ENCODE data around the gene SLC38A10. TPM values are rescaled to one million over a fixed set of nuclear protein-coding genes. Genes with fewer than 3 reads are reported as not detected.

The SLC38A10 gene
- total and polyA plus RNA-seq, 10 of the 15 experiments (the other 5 are each of a cell fraction or from before 2014, with no cell fraction given): 0.52 to 67.9 (median 22.1) TPM

DNA sequence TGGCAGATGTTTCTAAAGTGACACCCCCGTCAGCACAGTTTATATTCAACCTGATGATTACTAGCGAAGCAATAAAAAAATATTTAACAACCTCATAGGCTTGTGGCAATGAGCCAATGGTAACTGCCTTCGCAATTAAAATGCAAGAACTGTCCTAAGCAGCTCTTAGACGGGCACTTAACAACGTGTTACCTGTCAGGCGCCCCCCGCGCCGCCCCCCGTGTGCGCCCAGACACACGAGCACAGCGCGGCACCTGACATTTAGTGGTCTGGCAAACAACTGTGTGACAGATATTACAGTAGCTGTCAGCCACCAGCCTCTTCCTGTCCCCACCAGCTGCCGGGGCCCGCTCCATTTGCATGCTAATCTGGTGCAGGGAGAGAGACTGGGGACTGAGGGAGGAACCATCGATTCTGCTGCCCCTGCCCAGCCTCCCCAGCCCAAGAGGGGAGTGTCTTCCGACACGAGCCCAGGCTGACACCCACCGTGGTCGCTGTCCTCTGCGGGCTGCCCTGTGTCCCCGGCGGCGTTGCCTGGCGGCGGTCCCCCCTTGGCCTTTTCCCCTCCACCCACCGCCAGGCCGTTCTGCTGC, 43.3 kb downstream of the SLC38A10 start (continued):
- TF ChIP-seq, protein P1, sequence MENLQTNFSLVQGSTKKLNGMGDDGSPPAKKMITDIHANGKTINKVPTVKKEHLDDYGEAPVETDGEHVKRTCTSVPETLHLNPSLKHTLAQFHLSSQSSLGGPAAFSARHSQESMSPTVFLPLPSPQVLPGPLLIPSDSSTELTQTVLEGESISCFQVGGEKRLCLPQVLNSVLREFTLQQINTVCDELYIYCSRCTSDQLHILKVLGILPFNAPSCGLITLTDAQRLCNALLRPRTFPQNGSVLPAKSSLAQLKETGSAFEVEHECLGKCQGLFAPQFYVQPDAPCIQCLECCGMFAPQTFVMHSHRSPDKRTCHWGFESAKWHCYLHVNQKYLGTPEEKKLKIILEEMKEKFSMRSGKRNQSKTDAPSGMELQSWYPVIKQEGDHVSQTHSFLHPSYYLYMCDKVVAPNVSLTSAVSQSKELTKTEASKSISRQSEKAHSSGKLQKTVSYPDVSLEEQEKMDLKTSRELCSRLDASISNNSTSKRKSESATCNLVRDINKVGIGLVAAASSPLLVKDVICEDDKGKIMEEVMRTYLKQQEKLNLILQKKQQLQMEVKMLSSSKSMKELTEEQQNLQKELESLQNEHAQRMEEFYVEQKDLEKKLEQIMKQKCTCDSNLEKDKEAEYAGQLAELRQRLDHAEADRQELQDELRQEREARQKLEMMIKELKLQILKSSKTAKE (IDR thresholded peaks at IDR 0.05; ENCODE audit: low read depth, poor library complexity, severe bottlenecking): no peak

DNA sequence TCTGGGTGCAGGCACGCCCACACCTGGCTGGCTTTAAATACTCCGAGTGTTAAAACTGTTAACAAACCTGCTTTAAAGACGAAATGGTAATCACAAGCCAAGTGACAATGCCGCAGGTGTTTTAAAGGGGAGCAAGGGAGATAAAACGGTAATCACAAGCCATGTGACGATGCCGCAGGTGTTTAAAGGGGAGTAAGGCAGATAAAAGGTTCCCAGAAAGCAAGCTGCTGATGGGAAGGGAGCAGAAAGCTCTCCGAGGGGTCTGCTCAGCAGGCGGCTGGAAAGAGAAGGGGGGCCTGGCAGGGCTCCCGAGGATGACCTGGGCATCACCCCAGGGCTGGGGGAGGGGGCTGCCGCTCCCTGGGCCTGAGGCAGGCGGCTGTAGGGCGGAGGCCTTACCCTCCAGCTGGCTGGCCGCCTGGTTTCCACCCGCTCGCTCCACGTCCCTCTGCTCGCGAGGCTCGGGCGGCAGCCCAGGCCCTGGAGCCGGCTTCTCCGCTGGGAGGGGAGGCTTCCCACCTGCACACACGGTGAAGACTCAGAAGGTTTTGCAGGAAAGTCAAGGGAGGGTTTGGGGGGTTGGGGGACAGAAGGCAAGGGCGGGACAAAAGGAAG, 43.9 kb downstream of the SLC38A10 start:
- H3K4me3 ChIP-seq: no peak overlapping the region
- H3K79me2 ChIP-seq (ENCODE audit: control insufficient read depth, insufficient read depth, low read length): no peaks in the 10 kb centered on the region
- DNase-seq (ENCODE audit: low read depth, low spot score) (no peak), FAIRE-seq (no peak), ATAC-seq (no peak)
- in situ Hi-C loops (cut with MboI) (no loop called here), intact Hi-C loops (cut with micrococcal nuclease; ENCODE audit: unreplicated experiment) (loop anchor here (5.0 to 10.0 kb wide), 2 partner anchors 264 to 351 kb away; partner anchors contain the start of gene ACTG1)
- ChIA-PET RAD21 (ENCODE audit: unreplicated experiment) (no interaction called here), CTCF (interaction anchor here (1.6 kb wide), 1 partner anchor 233 kb away, joined by 6 read pairs; no protein-coding TSS in a partner anchor), SMC1A (ENCODE audit: uncharacterized antibody, unreplicated experiment) (no interaction called here), POLR2A (no interaction called here)
- BruUV-seq (replicated peaks): no TSS peak
- H3K4me2 ChIP-seq (ENCODE audit: control insufficient read depth, insufficient read depth): no peak overlapping the region
- H3K4me1 ChIP-seq (ENCODE audit: control insufficient read depth, insufficient read depth, low read length): no peaks in the 10 kb centered on the region
- H3K27me3 ChIP-seq (replicated peaks in 1 of 2; ENCODE audit: control insufficient read depth in 2 of 2, insufficient read depth in 2 of 2, low read length in 1 of 2): no peaks in the 10 kb centered on the region
- no peaks in the 10 kb centered on the region for H4K20me1 ChIP-seq (ENCODE audit: control insufficient read depth, insufficient read depth)
- peaks cover 2% of the 10 kb centered on the region in 2 experiments; a peak in 3 of 4 replicates for H3K36me3 ChIP-seq (ENCODE audit: control insufficient read depth in 2 of 2, insufficient read depth in 2 of 2, low read length in 1 of 2)
- no peaks in the 10 kb centered on the region for H3K9me3 ChIP-seq (replicated peaks; ENCODE audit: control insufficient read depth, insufficient read depth, low read length)
- no peak overlapping the region for H3K27ac ChIP-seq (ENCODE audit: control insufficient read depth, insufficient read depth)
- H2AFZ ChIP-seq (ENCODE audit: control insufficient read depth, low read depth, low read length): no peak overlapping the region
- WGBS (ENCODE audit: insufficient coverage, insufficient replicate concordance, low lambda C conversion rate, missing lambda C conversion rate): 70% methylated on average over 24 of the region's 25 CpGs
- no peak overlapping the region for H3K9ac ChIP-seq (ENCODE audit: control insufficient read depth, insufficient read depth, low read length)
- TF ChIP-seq POLR2AphosphoS2 (IDR thresholded peaks at IDR 0.05; ENCODE audit: low read depth, low read length): no peak
- TF ChIP-seq, protein P2, sequence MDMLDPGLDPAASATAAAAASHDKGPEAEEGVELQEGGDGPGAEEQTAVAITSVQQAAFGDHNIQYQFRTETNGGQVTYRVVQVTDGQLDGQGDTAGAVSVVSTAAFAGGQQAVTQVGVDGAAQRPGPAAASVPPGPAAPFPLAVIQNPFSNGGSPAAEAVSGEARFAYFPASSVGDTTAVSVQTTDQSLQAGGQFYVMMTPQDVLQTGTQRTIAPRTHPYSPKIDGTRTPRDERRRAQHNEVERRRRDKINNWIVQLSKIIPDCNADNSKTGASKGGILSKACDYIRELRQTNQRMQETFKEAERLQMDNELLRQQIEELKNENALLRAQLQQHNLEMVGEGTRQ (IDR thresholded peaks at IDR 0.05; ENCODE audit: borderline replicate concordance, low read depth, low read length): no peak
- no peak for TF ChIP-seq ZNF217 (IDR thresholded peaks at IDR 0.05)
- TF ChIP-seq, protein P3, sequence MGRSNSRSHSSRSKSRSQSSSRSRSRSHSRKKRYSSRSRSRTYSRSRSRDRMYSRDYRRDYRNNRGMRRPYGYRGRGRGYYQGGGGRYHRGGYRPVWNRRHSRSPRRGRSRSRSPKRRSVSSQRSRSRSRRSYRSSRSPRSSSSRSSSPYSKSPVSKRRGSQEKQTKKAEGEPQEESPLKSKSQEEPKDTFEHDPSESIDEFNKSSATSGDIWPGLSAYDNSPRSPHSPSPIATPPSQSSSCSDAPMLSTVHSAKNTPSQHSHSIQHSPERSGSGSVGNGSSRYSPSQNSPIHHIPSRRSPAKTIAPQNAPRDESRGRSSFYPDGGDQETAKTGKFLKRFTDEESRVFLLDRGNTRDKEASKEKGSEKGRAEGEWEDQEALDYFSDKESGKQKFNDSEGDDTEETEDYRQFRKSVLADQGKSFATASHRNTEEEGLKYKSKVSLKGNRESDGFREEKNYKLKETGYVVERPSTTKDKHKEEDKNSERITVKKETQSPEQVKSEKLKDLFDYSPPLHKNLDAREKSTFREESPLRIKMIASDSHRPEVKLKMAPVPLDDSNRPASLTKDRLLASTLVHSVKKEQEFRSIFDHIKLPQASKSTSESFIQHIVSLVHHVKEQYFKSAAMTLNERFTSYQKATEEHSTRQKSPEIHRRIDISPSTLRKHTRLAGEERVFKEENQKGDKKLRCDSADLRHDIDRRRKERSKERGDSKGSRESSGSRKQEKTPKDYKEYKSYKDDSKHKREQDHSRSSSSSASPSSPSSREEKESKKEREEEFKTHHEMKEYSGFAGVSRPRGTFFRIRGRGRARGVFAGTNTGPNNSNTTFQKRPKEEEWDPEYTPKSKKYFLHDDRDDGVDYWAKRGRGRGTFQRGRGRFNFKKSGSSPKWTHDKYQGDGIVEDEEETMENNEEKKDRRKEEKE (IDR thresholded peaks at IDR 0.05): no peak
- TF ChIP-seq, protein P4, sequence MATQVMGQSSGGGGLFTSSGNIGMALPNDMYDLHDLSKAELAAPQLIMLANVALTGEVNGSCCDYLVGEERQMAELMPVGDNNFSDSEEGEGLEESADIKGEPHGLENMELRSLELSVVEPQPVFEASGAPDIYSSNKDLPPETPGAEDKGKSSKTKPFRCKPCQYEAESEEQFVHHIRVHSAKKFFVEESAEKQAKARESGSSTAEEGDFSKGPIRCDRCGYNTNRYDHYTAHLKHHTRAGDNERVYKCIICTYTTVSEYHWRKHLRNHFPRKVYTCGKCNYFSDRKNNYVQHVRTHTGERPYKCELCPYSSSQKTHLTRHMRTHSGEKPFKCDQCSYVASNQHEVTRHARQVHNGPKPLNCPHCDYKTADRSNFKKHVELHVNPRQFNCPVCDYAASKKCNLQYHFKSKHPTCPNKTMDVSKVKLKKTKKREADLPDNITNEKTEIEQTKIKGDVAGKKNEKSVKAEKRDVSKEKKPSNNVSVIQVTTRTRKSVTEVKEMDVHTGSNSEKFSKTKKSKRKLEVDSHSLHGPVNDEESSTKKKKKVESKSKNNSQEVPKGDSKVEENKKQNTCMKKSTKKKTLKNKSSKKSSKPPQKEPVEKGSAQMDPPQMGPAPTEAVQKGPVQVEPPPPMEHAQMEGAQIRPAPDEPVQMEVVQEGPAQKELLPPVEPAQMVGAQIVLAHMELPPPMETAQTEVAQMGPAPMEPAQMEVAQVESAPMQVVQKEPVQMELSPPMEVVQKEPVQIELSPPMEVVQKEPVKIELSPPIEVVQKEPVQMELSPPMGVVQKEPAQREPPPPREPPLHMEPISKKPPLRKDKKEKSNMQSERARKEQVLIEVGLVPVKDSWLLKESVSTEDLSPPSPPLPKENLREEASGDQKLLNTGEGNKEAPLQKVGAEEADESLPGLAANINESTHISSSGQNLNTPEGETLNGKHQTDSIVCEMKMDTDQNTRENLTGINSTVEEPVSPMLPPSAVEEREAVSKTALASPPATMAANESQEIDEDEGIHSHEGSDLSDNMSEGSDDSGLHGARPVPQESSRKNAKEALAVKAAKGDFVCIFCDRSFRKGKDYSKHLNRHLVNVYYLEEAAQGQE (IDR thresholded peaks at IDR 0.05; ENCODE audit: low read depth, low read length): no peak
- TF ChIP-seq, protein P5, sequence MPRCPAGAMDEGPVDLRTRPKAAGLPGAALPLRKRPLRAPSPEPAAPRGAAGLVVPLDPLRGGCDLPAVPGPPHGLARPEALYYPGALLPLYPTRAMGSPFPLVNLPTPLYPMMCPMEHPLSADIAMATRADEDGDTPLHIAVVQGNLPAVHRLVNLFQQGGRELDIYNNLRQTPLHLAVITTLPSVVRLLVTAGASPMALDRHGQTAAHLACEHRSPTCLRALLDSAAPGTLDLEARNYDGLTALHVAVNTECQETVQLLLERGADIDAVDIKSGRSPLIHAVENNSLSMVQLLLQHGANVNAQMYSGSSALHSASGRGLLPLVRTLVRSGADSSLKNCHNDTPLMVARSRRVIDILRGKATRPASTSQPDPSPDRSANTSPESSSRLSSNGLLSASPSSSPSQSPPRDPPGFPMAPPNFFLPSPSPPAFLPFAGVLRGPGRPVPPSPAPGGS (IDR thresholded peaks at IDR 0.05; ENCODE audit: borderline replicate concordance, insufficient read depth, low read depth, low read length, poor library complexity, severe bottlenecking): no peak
- no peak for TF ChIP-seq KAT2A (conservative IDR thresholded peaks at IDR 0.05; ENCODE audit: control insufficient read depth, low read depth, low read length)
- no peak for TF ChIP-seq PML (IDR thresholded peaks at IDR 0.05; ENCODE audit: low read length)
